ENCODE data around the gene OR4C5.
"Not testable (repeated sequence)": the region's sequence is repeated elsewhere in the genome, so short reads cannot be mapped to it uniquely, and the experiment has no call there.

OR4C5 gene

GRCh38 chr11:48366365-48366764 lies at the start of gene OR4C5:
TSS of gene OR4C5 (minus strand) at chr11:48366465. CDS start at chr11:48366465, 0 bp downstream.
- DNase-seq, result no peak

GRCh38 chr11:48384670-48385069 lies 18.4 kb upstream of the OR4C5 start:
- DNase-seq, result peak; percentile 6

GRCh38 chr11:48384151-48384550 lies 17.9 kb upstream of the OR4C5 start:
- not testable (repeated sequence) for DNase-seq

GRCh38 chr11:48361289-48361688 lies 5.0 kb downstream of the OR4C5 start:
- not testable (repeated sequence) for DNase-seq

GRCh38 chr11:48354677-48355076 lies 11.6 kb downstream of the OR4C5 start:
- no peak for DNase-seq

GRCh38 chr11:48354013-48354412 lies 12.3 kb downstream of the OR4C5 start:
- no peak for DNase-seq

- not testable (repeated sequence) for DNase-seq
Observed at GRCh38 chr11:48346286-48346685, 20.0 kb downstream of the OR4C5 start.

- DNase-seq, result not testable (repeated sequence)
Observed at GRCh38 chr11:48342505-48342904, 23.8 kb downstream of the OR4C5 start.

- no peak for DNase-seq
Observed at GRCh38 chr11:48341466-48341865, 24.8 kb downstream of the OR4C5 start.

GRCh38 chr11:48324620-48325019 lies 41.6 kb downstream of the OR4C5 start, which contains the start of gene OR4C3:
TSS of gene OR4C3 (plus strand) at chr11:48324920. CDS start at chr11:48325022, 102 bp downstream.
- not testable (repeated sequence) for DNase-seq

- DNase-seq, result not testable (repeated sequence)
Observed at GRCh38 chr11:48319813-48320212, 46.5 kb downstream of the OR4C5 start.
